Activated CD4-positive, CD25-positive, alpha-beta regulatory T cell treated with anti-CD3 and anti-CD28 coated beads, Interleukin-2, amount 50 U/mL, for 72 hours (primary cell): Measurements from ENCODE around the gene SH3D19.
"Not testable (repeated sequence)": the region's sequence is repeated elsewhere in the genome, so short reads cannot be mapped to it uniquely, and the experiment has no call there.

Experiments
- DNase-seq: peaks from one replicate; pipeline ENCODE4 v3.0.0; 2021

The SH3D19 gene

DNA sequence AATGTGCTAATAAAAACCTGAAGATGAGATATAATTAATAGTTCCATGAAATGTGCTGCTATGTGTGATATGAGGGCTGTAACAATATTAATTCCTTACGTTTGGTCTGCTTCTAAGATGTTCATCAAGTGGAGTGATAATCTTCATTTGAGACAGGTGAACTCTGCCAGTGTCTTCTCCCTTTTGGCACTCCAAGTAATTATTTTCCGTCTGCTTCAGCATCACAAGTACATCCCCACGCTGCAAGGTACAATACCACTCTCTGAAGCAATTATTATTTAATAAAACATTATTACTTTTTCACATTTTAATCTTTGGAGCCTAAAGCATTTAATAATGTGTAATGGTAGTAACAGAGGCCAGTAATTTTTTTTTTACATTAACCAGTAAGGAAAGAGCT, 181.6 kb downstream of the SH3D19 start:
- DNase-seq, result no peak

DNA sequence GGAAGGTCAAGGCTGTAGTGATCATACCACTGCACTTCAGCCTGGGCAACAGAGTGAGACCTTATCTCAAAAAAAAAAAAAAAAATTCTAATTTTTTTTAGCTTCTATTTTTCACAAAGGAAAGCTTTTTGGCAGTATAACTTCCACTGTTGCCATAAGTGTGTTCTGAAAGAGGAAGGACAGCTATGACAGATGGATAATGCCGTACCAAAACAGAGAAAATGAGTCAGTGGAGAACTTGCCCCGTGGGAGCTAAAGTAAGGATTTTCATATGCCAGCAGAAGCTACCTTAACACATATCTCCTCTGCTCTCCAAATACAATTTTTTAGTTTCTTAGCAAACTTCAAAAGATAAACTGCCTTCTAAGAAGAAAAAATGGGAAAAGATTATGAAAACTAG, 182.2 kb downstream of the SH3D19 start:
- no peak for DNase-seq

DNA sequence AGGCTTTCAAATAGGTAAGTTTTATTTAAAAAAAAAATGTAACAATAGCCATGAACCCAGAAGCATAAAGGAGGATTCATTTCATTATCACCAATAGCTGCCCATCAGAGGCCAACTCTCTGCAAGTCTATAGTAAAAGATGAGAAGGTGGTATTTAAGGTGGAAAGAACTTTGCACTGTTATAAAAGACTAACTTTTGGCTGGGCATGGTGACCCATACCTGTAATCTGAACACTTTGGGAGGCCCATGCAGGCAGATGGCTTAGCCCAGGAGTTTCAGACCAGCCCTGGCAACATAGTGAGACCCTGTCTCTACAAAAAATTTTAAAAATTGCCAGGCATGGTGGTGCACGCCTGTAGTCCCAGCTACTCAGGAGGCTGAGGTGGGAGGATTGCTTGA, 182.6 kb downstream of the SH3D19 start:
- DNase-seq, result no peak

DNA sequence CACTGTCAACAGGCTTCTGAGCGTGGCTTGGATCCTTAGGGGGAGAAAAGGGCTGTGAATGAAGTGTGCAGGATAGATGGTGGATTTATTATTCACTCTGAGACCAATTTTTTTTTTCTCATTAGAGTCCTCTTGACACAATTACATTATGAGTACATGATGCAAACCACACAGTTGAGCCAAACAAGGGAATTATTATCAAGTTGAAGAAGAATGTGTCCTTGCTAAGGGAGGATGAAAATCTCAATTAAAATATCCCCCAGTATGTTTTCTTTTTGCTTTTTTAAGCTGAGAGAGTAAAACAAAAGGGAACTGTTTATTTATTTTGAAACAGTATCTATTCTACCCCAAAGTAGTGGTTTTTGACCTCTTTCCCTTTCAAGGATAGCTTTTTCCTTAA, 185.6 kb downstream of the SH3D19 start:
- no peak for DNase-seq

DNA sequence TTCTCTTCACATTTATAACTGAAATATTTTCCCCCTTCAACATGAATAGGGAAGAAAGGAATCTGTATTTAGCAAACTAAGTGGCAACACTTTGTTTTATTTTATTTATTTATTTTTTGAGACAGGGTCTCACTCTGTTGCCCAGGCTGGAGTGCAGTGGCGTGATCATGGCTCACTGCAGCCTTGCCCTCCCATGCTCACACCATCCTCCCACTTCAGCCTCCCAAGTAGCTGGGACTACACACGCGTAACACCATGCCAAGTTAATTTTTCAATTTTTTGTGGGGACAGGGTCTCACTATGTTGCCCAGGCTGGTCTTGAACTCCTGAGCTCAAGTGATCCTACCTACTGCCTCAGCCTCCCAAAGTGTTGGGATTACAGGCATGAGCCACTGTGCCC, 189.4 kb downstream of the SH3D19 start:
- DNase-seq, result not testable (repeated sequence)

DNA sequence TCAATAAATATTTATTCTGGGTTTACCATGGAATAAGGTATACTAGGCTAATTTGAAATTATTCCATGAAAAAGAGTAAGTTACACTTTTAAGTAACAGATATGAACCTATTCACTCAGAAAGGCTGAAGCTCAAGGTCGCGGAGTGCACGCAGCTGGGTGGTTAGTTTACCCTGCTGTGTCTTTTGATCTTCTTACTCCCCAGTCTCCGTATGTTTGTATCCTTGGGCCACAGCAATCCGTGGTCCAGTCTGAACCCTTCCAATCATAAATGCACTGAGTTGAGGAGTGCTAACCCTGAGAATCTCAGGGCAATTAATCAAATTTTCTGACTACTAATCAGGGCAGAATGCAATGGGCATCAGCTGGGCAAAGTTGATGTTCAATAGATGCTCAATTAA, 192.1 kb downstream of the SH3D19 start:
- no peak for DNase-seq

DNA sequence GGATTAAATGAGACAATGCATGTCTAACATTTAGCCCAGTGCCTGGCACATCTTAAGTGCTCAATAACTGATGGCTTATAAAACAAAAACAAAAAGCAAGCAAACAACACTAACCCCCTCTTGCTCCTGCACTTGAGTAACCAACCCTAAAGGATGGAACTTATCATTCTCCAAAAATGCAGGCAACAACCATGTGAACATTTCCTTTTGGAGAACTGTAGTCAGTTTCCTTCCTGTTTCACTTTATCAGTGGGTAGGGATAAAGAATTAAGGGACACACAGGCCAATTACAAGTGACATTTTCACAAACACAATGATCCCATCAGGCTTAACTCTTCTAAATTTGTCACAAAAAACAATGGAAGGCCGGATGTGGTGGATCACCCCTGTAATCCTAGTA, 195.6 kb downstream of the SH3D19 start:
- DNase-seq, result no peak

DNA sequence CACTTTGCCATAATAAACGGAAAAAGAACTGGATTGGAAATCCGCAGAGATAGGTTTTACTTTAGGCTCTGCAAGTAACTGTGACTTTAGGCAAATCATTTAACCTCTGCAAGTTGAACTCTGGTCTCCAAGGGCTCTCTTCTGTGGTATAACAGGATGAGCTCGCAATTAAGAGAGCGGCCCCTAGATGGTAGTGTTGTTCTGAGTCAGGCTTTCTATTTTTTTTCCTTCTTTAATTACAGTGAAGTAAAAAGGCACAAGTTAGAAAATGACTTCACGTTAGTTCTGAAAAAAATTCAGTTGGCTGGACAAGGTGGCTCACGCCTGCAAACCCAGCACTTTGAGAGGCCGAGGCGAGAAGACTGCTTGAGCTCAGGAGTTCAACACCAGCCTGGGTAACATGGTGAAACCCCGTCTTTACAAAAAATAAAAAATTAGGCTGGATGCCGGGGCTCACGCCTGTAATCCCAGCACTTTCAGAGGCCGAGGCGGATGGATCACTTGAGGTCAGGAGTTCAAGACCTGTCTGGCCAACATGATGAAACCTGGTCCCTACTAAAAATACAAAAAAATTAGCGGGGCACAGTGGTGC, 207.9 kb downstream of the SH3D19 start:
- no peak for DNase-seq

DNA sequence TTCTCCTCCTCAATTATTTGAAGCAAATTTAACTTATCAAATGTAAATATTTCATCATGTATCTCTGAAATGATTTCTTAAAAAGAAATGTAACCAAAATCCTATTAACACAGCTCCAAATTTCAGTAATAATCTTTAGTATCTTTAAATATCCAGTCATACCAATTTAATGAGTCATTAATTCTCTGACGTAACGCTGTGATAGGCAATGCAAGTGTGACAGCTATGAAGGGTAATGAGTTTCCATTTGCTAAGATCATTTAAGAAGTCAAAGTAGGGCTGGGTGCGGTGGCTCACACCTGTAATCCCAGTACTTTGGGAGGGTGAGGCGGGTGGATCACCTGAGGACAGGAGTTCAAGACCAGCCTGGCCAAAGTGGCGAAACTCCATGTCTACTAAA, 210.4 kb downstream of the SH3D19 start:
- no peak for DNase-seq

DNA sequence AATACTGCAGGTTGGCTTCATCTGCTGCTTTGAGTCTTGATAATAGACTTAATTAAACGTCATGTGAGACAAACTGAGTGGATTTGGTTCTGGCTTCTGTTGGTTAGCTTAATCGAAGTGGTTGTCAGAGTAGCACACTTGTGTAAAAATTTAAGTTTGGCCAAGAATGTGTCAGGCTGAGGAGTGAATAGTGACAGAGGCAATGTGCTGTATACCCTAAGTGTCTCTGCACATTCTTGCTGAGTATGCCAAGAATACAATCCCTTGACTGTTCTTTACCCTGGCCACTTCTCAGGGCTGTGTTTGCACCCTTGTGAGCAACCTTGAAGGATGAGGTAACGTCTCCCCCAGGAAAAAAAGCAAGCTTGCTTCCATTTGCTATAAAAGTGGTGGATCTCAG, 211.1 kb downstream of the SH3D19 start:
- no peak for DNase-seq

DNA sequence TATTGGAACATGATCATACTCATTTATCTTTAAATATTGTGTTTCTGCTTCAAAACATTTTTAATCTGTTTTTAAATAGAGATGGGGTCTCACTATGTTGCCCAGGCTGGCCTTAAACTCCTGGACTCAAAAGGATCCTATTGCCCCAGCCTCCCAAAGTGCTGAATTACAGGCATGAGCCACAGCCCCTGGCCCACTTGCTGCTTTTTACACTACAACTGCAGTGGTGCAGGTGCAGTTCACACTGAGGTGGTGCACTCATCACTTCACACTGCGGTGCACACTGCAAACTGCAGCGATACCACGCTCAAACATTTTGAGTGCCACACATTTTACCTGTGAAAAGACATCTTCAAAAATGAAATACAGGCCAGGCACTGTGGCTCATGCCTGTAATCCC, 215.2 kb downstream of the SH3D19 start:
- DNase-seq, result no peak

DNA sequence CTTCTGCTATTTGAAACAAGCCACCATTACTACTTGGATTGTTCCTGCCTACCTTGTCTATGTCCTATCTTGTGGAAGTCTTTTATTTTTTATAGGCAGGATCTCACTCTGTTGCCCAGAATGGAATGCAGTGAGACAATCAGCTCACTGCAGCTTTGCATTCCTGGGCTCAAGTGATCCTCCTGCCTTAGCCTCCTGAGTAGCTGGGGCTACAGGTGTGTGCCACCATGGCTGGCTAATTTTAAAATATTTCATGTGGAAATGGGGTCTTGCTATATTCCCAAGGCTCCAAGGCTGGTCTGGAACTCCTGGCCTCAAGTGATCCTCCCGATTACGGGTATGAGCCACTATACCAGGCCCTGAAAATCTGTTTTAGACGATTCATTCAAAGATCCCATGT, 218.3 kb downstream of the SH3D19 start:
- no peak for DNase-seq

DNA sequence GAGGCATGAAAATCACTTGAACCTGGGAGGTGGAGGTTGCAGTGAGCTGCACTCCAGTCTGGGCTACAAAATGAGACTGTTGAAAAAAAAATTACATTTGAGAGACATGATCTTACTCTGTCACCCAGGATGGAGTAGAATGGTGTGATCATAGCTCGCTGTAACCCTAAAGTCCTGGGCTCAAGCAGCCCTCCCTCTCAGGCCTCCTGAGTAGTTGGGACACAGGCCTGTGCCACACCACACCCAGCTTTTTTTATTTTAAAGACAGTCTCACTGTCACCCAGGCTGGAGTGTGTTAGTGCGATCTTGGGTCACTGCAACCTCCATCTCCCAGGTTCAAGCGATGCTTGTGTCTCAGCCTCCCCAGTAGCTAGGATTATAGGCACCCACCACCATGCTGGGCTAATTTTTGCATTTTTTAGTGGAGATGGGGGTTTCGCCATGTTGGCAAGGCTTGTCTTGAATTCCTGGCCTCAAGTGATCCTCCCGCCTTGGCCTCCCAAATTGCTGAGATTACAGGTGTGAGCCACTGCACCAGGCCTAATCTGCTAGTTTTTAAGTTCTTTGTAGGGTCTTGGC, 219.9 kb downstream of the SH3D19 start:
- DNase-seq, result no peak

DNA sequence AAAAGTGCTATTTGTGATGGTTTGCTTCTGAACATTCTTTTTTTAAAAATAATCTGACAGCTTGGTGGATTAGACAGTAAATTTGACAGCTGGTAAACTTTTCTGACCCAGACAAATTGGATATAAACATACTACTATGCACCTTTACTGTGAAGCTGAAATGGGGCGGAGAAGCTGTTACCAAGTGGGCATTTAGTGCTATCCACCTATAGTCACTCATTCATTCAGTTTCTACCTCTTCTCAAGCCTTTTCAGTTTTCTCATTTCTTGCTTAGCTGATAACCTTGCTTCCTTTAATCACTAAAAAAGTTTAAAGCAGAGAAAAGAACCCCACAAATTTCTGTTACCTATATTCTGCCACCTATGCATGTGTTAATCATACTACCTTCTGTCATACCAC, 220.8 kb downstream of the SH3D19 start:
- no peak for DNase-seq

DNA sequence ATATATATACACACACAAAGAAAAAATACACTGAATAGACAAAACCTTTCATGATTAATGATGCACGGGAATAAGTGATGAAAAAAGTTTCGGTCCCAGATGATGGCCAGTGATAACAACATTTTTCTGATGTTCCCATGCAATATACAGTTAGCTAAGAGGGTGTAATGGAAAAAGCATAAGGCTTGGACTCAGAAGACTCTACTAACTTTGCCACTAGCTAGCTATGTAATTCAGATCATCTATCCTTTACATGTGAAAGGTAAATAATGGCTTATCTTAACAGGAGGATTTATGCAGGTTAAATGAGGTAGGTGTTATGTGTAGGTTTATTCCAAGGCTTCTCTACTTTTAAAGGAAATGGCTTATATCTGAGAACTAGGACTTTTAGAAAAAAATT, 221.6 kb downstream of the SH3D19 start:
- DNase-seq, result no peak

DNA sequence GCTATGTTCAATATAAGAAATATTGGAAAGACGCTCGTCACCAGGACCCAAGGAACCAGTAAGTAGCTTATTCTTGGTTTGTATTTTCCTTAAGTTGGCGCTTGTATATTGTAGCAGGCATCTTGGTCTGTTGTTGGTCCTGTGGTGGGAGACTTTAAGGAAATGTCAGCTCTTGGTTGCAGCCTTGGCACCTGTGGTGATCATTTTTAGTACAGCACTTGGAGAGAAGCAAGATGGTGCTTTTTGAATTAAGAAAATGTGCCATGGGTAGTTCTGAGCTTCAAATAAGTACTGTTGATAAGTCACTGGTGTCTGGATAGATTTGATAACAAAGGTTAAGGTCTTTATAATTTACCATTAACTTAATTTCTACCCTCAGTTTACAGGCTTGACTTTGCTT, 224.9 kb downstream of the SH3D19 start:
- no peak for DNase-seq

DNA sequence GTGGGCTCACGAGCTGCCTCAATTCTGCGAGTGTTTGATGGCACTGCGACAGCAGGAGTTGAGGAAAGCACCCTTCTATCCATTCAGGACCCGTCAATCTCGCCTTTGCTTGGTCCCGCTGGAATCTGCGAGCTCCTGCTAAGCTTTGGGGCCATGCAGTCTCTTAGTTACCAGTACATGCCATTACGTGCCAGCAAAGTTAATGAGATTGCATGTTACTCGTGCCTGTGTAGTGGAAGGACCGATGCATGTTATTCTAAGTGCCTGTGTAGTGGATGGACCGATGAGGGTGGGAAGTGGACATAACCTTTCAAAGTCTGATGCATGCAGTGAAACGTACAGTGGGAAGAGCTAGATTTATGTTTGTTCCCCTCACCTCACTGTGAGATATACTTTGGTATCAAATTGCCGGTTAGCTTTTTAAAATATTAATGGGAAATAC, 225.4 kb downstream of the SH3D19 start:
- DNase-seq, result no peak

DNA sequence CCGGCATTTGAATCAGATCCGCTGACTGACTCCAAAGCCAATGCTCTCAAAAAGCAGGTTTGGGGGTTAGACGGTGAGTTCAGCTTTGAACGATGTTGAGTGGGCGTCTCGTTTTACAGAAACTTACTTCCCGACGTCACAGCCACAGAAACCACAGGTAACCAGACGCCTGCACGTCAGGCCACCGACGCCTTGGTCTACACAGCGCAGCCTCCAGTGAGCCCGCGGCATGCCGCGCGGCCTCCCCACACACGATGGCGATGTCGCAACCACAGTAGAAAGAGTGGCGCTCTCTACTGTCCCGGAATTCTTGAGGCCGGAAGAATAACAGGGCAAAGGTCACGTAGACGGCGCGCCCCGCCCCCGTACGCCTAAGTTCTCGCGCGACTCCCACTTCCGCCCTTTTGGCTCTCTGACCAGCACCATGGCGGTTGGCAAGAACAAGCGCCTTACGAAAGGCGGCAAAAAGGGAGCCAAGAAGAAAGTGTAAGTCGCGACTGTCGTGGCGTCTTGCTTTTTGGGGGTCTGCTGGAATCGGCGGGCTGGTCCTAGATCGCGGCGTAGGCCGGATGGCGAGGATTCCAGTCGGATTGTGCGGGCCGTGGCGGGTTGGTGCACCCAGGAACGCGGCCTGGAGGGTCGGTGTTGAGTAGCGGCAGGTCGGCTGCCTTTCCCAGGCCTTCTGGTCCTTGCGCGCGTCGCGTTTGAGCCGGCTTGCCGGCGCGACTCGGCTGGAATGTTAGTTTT, 226.0 kb downstream of the SH3D19 start, which contains the start of gene RPS3A:
Gene RPS3A (plus strand): TSS at position 400 of the 747 bp plus-strand sequence. CDS start 25 bp downstream, at position 425.
- peak; percentile 99 for DNase-seq

DNA sequence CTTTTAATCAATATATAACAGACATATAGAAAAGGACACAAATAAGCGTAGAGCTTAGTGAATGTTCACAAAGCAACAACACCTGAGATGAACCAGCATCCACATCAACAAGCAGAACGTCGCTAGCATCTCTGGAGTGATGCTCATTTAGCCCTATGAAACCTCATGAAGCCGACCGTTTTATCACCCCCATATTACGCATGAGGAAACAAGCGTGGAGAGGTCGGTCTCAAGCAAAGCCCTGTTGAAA, 226.5 kb downstream of the SH3D19 start:
- no peak for DNase-seq

DNA sequence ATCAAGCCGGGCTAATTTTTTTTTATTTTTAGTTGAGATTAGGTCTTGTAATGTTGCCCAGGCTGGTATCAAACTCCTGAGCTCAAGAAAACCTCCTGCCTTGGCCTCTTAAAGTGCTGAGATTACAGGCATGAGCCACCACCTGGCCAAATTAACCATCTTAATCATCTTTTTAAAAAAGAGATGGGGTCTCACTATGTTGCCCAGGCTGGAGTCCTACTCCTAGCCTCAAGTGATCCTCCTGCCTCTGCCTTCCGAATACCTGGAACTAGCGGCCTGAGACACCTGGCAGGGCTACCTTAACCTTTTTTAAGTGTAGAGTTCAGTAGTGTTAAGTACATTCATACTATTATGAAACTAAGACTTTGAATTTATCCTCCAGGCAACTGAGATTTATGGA, 227.6 kb downstream of the SH3D19 start:
- no peak for DNase-seq

DNA sequence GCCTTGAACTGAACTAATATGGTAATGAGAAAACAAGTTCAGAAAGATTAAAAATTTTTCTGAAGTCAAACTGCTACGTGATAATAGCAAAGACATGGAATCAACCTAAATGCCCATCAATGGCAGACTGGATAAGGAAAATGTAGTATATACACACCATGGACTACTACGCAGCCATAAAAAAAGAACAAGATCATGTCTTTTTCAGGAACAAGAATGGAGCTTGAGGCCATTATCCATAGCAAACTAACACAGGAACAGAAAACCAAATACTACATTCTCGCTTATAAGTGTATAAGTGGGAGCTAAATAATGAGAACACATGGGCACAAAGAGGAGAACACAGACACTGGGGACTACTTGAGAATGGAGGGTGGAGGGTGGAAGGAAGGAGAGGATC, 230.3 kb downstream of the SH3D19 start:
- DNase-seq, result no peak

DNA sequence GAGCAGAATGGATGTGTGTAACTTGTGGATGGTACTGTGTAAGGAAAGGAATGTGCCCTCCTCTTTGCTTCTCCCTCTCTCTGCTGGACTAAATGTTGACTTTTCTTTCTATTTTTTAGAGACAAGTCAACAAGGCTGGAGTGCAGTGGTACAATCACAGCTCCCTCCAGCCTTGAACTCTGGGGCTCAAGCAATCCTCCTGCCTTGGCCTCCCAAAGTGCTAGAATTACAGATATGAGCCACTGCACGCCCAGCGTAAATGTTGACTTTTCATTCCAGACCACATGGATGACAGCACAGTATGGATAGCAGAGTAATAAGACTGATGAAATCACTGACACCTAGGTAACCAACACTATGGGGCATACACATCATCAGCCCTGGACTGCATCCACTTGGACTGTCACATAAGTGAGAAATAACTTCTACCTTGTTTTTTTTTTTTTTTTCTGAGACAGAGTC, 231.1 kb downstream of the SH3D19 start:
- no peak for DNase-seq

DNA sequence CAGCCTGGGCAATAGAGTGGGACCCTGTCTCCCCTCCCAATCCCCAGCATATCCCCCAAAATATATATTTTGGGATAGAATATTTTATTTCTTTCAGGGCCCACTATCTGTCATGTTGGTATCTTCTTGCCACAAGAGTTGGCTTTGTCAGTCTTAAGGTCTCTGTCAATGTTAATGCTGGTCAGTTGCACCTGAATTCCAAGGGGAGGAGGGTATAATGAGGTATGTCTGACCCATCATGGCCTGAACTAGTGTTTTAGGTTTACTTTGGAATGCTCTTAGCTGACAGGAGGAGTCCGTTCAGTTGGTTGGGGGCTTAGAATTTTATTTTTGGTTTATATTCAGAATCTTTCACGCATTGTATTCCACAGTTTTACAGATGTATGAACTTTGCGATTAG, 232.2 kb downstream of the SH3D19 start:
- DNase-seq, result no peak

DNA sequence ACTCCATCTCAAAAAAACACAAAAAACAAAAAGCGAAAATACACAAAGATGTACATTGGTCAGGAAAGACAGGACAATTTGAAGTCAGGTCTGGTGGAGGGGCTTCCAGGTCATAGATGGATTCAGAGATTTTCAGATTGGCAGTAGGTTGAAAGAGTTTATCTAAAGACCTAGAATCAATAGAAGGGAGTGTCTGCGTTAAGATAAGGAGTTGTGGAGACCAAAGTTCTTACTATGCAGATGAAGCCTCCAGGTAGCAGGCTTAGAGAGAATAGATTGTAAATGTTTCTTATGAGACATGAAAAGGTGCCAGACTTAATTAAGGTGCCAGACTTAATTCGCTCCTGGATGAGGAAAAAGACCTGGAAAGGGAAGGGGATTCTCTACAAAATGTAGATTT, 232.9 kb downstream of the SH3D19 start:
- no peak for DNase-seq

DNA sequence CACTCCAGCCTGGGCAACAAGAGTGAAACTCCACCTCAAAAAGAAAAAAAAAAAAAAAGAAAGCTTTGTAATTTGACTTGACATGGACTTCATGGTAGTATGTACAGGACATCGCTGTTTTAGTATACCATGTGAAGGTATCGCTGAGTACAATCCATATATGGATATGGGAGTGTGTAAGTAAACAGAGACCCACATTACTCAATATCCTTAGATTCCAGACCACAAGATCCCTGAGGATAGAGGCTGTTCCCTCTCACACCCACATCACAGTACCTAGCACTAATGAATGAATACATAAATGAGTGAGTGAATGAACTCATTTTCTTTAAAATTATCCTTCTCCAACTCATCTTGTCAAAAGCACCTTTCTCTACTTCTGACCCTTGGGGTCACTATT, 234.4 kb downstream of the SH3D19 start:
- no peak for DNase-seq
